NCI-H128 (cell line): Measurements from ENCODE around the gene DTNBP1.
"Not testable (repeated sequence)": the region's sequence is repeated elsewhere in the genome, so short reads cannot be mapped to it uniquely, and the experiment has no call there.

ENCODE experiments used
- DNase-seq: peaks from one replicate; lab custom pipeline; 2025; ENCODE audit not compliant: unreplicated experiment; lab: John Stamatoyannopoulos, UW

DTNBP1 gene

GRCh38 chr6:15562977-15563376 is 99.9 kb downstream of the DTNBP1 start:
- DNase-seq = no peak

DNA sequence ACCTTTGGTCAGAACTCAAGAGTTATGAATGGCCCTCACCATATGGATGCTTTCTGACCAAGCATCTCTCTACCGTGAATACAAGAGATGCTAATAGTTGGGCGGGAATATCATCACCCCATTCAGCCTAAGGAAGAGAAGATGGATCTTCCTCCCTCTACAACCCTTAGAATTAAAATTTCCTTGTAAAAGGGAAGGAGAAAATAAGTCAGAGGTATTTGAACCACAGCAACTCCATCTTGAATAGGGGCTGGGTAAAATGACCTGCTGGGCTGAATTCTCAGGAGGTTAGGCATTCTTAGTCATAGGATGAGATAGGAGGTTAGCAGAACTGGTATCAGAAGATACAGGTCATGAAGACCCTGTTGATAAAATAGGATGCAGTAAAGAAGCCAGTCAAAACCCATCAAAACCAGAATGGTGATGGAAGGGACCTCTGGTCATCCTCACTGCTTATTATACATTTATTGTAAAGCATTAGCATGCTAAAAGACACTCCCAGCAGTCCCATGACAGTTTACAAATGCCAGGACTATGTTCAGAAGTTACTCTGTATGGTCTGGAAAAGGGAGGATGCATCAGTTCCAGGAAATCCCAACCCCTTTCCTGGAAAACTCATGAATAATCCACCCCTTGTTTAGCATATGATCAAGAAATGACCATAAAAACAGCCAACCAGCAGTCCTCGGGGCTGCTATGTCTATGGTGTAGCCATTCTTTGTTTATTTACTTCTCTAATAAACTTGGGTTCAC is 101.2 kb downstream of the DTNBP1 start:
- DNase-seq = no peak

DNA sequence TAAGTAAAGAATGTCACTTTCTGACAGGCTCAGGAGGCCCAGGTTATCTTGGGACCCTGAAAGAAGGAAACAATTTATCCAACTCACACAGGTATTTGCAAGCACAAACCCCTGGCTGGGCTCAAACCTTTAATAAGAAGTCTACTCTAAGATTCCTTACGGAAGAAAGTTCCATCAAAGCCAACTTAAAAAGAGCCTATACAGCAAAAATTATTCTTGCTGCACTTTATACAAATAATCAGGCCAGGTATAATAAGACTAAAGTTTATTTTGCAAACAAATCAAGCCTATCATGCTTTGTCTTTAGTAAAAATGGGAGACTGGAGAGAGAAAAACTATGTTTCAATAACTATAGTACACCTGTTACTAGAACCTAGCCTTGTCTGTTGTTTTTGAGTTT is 102.1 kb downstream of the DTNBP1 start:
- DNase-seq = no peak

DNA sequence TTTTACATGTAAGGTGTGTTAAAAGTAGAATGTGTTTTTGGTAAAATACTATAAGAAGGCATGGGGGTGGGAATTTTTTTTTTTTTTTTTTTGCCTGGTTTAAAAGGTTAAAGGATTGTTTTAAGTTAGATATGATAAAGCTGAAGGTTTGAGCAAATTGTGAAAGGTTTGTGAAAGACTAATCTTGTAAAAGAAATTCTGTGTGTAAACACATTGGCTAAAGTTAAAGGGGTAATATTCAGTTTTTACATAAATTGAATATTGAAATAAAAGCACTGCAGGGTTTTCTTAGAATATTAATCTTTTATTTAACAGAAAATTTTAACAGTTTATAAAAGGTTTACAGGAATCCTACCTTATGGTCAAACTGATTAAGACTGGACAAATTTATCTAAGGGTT is 105.7 kb downstream of the DTNBP1 start:
- no peak for DNase-seq

GRCh38 chr6:15556711-15557110 is 106.1 kb downstream of the DTNBP1 start:
- DNase-seq = no peak

GRCh38 chr6:15555101-15556038 is 107.5 kb downstream of the DTNBP1 start:
- no peak for DNase-seq

DNA sequence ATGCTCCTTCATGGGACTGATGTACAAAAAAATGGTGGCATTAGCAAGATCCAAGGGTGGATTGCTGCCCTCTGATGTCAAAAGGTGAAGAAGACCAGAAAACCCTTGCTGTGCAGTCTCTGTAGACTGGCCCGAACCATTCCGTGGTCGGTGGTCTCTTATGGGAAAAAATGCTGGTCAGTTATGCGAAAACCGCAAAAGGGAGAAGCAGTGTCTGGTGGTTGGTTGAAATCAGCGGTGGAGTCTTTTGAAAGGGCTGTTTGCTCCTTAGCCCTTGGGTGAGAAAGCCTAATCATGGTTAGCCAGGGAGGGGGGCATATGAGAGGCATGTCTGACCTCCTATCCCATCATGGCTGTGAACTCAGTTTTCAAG is 108.1 kb downstream of the DTNBP1 start:
- no peak for DNase-seq

DNA sequence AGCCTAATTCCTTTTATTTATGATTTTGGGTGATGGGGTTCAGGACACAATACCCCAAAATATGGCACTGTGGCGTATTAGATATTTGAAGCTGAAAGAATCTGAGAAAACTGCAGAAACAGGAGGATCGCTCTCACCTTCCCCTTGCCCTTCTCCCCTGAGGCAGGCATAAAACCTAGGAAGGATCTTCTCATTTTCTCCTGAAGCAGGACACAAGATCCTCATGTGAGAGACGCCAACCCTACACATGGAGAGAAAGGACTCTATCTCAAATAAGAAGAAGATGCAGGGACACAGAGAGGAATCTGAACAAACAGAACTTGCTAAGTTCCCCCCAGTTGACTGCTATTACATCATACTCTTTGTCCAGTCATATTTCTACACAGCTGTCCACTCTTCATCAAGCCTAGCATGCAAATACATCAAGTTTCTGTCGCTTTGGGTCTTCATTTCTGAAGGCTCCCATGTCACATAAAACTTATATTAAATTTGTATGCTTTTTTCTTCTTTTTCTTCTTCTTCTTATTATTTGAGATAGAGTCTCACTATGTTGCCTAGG is 109.0 kb downstream of the DTNBP1 start:
- DNase-seq = no peak

- DNase-seq = no peak
Observed at GRCh38 chr6:15553031-15553430, 109.8 kb downstream of the DTNBP1 start.

DNA sequence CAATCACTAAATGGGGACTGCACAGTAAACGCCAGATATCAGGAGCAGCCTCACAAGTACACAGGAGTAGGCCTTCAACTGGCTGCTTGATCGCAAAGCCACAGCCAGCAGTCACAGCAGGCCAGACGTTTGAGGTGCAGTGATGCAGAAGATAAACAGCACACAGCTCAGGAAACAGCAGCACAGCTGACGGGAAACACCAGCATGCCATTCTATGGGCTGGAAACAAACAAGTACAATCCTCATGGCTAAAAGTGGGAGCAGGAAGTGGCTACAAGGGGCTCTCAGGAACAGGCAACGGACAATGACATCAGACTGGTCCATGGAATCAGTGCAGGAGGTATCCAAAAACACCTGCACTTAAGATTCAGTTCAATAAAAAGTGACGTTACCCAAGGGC is 111.0 kb downstream of the DTNBP1 start:
- DNase-seq = no peak

- no peak for DNase-seq
Observed at GRCh38 chr6:15551262-15551661, 111.6 kb downstream of the DTNBP1 start.

DNA sequence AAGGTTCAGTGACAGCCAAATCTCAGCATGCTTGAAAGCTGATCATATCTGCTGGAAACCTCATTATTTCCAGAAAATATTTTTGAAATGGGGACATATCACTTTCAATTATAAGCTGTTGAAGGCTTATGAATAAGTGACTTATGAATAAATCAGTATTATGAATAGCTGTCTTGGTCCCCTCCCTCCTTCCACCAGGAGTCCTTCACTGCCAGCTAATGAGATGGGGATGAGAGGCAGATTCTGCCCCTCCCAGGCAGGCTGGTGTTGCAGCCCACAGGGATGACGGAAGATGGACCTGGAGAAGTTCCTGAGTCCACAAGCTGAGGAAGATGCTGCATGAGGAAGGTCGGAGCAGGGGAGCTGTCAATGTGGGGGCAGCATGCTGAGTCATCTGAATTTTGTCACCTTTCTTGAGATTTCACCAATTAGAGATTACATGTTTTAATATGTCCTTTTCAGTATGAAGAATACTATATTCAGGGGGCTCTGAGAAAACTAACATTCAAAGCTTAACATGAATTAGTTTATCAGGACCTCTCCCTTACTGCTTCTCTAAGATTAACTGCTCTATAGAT is 112.2 kb downstream of the DTNBP1 start:
- no peak for DNase-seq

DNA sequence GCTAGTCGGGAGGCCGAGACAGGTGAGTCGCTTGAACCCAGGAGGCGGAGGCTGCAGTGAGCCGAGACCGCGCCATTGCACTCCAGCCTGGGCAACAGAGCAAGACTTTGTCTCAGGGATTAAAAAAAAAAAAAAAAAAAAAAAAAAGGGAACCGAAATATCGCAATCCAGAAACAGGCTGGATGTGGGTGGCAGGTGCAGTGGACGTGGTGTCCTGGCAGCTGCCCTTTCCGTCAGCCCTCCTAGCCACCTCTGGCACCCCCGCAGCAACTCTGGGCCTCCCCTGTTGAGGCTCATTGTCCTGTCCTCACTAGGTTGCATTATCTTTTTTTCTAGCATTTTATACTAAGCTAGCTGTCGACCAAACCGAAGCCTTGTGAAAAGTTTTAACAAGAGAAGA is 113.5 kb downstream of the DTNBP1 start:
- no peak for DNase-seq

- DNase-seq = no peak
Observed at GRCh38 chr6:15547400-15547799, 115.4 kb downstream of the DTNBP1 start.

- no peak for DNase-seq
Observed at GRCh38 chr6:15546591-15546990, 116.2 kb downstream of the DTNBP1 start.

GRCh38 chr6:15544321-15544900 is 118.4 kb downstream of the DTNBP1 start:
- no peak for DNase-seq

DNA sequence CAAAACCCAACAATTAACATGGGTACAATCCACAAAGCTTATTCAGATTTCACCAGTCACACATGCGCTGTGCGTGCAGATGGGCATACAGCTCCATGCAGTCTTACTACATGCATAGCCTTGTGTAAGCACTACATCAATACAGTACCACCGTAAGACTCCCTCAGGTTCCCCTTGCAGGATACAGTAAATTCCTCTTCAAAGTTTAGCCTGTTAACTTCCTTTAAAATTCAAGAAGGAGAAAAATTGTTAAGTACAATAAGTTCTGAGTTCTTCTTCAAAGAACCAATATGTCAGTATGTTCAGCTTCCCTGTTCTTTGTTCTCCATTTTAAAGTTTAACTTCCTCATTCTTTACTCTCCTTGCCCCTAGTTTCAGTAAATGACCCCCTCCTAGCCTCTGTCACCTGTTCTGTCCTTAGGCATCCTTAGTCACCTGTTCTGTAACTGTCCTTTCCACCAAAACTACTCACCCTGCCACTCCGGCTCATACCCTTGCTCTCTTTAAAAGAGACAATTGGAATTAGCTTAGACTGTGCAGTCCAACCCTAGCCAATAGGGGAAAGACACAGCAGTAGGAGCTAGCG is 119.4 kb downstream of the DTNBP1 start:
- DNase-seq = not testable (repeated sequence)

- DNase-seq = no peak
Observed at GRCh38 chr6:15539722-15540270, 123.0 kb downstream of the DTNBP1 start.

DNA sequence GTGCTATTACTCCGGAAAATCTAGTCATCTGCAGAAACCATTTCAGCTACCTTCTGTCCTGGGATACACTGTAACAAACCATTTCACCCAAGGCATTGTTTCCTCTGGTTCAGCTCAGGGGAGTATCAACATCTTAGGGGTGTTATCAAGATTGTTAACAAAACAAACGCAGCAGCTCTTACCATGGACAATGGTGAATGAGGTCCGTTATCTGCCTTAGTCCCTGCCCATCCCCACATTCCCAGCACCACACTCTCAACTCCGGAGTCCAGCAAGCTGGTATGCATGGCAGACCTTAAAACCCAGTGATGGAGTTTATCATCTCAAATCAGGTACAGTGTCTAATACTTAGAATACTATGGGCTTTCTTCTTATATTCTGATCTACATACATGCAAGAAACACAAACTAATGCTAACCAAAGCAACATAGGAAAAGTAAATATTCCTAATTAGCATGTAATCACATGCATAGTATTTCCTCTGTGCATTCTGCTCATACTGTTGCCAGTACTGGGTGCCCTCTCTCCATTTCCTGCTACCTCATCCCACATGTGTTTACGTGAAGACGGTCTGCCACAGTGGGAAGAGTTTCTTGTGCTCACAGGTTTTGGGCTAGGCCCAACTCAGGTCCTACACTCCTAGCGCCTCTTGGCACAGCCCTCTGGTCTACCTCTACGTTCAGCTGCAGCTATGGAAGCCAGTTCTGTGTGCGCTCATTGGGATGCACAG is 123.9 kb downstream of the DTNBP1 start:
- DNase-seq = no peak

DNA sequence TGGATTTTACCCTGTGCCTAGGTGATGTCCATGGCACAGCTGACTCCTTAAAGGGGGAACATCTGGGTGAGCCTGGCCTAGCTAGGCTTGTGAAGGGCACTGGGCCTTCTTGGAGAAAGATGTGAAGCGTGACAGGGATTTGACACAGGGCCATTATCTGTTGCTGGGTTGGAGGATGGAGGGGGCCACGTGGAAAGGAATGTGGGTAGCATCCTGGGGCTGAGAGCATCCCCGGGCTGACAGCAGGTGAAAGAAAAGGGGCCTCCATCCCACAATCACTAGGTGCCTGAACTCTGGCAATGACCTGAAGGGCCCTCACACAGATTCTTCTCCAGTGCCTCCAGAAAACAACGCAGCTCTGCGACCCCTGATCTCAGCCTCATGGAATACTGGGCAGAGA is 124.7 kb downstream of the DTNBP1 start:
- no peak for DNase-seq
